Sigmoid colon (tissue), 4 donors: Measurements from ENCODE around the gene SNX5.

Experiments used
- EP300 ChIP-seq, 4 donors: sonication (generic); formaldehyde crosslinking; IDR thresholded peaks; one replicate each; pipeline ENCODE4 v1.6.1; 2017; ENCODE audit warnings: antibody characterized with exemption in 4 of 4
- POLR2A ChIP-seq, 2 donors: fragments of 450-650 bp; IDR thresholded peaks; one replicate each; pipeline ENCODE4 v1.6.1; 2016; ENCODE audit warnings: antibody characterized with exemption in 2 of 2, mild to moderate bottlenecking in 2 of 2, moderate library complexity in 2 of 2
- POLR2AphosphoS5 ChIP-seq, 4 donors: sonication (generic); formaldehyde crosslinking; IDR thresholded peaks; one replicate each; pipeline ENCODE4 v1.6.1; 2017; ENCODE audit warnings: antibody characterized with exemption in 4 of 4
- TF ChIP-seq, protein P1 (sequence below), 4 experiments: fragments of 450-650 bp in 3 of 4; fragments of 200-600 bp in 1 of 4; IDR thresholded peaks; one replicate each; pipeline ENCODE4 v1.5.1; 2016 to 2019; ENCODE audit warnings: antibody characterized with exemption in 4 of 4, mild to moderate bottlenecking in 3 of 4, moderate library complexity in 2 of 4

DNA sequence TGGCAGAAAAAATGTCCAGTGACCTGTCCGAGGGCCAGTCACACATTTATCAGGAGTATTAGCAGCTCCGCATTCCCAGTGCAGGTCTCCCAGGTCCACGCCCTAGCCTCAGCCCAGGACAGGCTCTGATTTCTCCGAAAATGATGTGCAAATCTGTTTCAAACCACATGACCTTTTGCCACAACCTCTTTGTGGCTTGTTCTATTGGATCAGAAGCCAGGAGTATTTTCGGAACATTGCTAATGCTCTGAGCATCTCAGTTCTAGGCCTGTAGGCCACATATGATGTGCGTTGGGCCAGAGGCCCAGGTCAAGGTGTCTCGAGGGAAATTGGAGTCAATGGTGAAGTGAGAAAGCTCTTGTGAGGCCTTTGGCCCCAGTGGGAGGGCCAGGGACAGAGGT, 40.4 kb downstream of the SNX5 start:
- TF ChIP-seq POLR2AphosphoS5 (IDR thresholded peaks at IDR 0.05) = no peak
- TF ChIP-seq POLR2A (IDR thresholded peaks at IDR 0.05) = no peak
- TF ChIP-seq, protein P1, sequence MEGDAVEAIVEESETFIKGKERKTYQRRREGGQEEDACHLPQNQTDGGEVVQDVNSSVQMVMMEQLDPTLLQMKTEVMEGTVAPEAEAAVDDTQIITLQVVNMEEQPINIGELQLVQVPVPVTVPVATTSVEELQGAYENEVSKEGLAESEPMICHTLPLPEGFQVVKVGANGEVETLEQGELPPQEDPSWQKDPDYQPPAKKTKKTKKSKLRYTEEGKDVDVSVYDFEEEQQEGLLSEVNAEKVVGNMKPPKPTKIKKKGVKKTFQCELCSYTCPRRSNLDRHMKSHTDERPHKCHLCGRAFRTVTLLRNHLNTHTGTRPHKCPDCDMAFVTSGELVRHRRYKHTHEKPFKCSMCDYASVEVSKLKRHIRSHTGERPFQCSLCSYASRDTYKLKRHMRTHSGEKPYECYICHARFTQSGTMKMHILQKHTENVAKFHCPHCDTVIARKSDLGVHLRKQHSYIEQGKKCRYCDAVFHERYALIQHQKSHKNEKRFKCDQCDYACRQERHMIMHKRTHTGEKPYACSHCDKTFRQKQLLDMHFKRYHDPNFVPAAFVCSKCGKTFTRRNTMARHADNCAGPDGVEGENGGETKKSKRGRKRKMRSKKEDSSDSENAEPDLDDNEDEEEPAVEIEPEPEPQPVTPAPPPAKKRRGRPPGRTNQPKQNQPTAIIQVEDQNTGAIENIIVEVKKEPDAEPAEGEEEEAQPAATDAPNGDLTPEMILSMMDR (IDR thresholded peaks at IDR 0.05) = no peak
- no peak for TF ChIP-seq EP300 (IDR thresholded peaks at IDR 0.05)
